Measurements from ENCODE around the gene IFT25.

The IFT25 gene

GRCh38 chr1:53919675-53920066 is 25.8 kb downstream of the IFT25 start:
- Mint-ChIP-seq H3K36me3 (ENCODE audit: low read depth) (peaks cover 26% of the 10 kb centered on the region), H3K9me3 (no peaks in the 10 kb centered on the region), H3K4me3 (no peak overlapping the region), H3K4me1 (ENCODE audit: low read depth) (peaks cover 35% of the 10 kb centered on the region), H3K27ac (peak overlapping the region; percentile 88), H3K27me3 (ENCODE audit: low read depth) (no peaks in the 10 kb centered on the region)

- Mint-ChIP-seq H3K27me3 (ENCODE audit: low read depth) (no peaks in the 10 kb centered on the region), H3K4me1 (ENCODE audit: low read depth) (peaks cover 35% of the 10 kb centered on the region), H3K27ac (no peak overlapping the region), H3K9me3 (no peaks in the 10 kb centered on the region), H3K36me3 (ENCODE audit: low read depth) (peaks cover 23% of the 10 kb centered on the region), H3K4me3 (no peak overlapping the region)
Observed at GRCh38 chr1:53918343-53918742, 27.2 kb downstream of the IFT25 start.

GRCh38 chr1:53913352-53914033 is 32.0 kb downstream of the IFT25 start:
- peaks cover 13% of the 10 kb centered on the region for H3K36me3 Mint-ChIP-seq (ENCODE audit: low read depth)
- H3K4me3 Mint-ChIP-seq = no peak overlapping the region
- H3K27me3 Mint-ChIP-seq (ENCODE audit: low read depth) = no peaks in the 10 kb centered on the region
- H3K27ac Mint-ChIP-seq = peak overlapping the region; percentile 12
- no peaks in the 10 kb centered on the region for H3K9me3 Mint-ChIP-seq
- H3K4me1 Mint-ChIP-seq (ENCODE audit: low read depth) = peaks cover 16% of the 10 kb centered on the region

- Mint-ChIP-seq H3K27me3 (ENCODE audit: low read depth) (no peaks in the 10 kb centered on the region), H3K36me3 (ENCODE audit: low read depth) (peaks cover 8% of the 10 kb centered on the region), H3K9me3 (no peaks in the 10 kb centered on the region), H3K27ac (no peak overlapping the region), H3K4me3 (no peak overlapping the region), H3K4me1 (ENCODE audit: low read depth) (peaks cover 10% of the 10 kb centered on the region)
Observed at GRCh38 chr1:53911442-53911841, 34.1 kb downstream of the IFT25 start.

GRCh38 chr1:53909946-53910345 is 35.6 kb downstream of the IFT25 start:
- Mint-ChIP-seq H3K27ac (no peak overlapping the region), H3K27me3 (ENCODE audit: low read depth) (no peaks in the 10 kb centered on the region), H3K36me3 (ENCODE audit: low read depth) (peaks cover 4% of the 10 kb centered on the region), H3K9me3 (no peaks in the 10 kb centered on the region), H3K4me3 (no peak overlapping the region), H3K4me1 (ENCODE audit: low read depth) (no peaks in the 10 kb centered on the region)

- no peak overlapping the region for H3K27ac Mint-ChIP-seq
- no peak overlapping the region for H3K4me3 Mint-ChIP-seq
- no peaks in the 10 kb centered on the region for H3K9me3 Mint-ChIP-seq
- H3K27me3 Mint-ChIP-seq (ENCODE audit: low read depth) = no peaks in the 10 kb centered on the region
- H3K36me3 Mint-ChIP-seq (ENCODE audit: low read depth) = peaks cover 2% of the 10 kb centered on the region
- peaks cover 4% of the 10 kb centered on the region for H3K4me1 Mint-ChIP-seq (ENCODE audit: low read depth)
Observed at GRCh38 chr1:53906121-53906520, 39.4 kb downstream of the IFT25 start.

GRCh38 chr1:53905509-53905908 is 40.0 kb downstream of the IFT25 start:
- no peak overlapping the region for H3K4me3 Mint-ChIP-seq
- H3K27ac Mint-ChIP-seq = no peak overlapping the region
- H3K36me3 Mint-ChIP-seq (ENCODE audit: low read depth) = peaks cover 2% of the 10 kb centered on the region
- H3K4me1 Mint-ChIP-seq (ENCODE audit: low read depth) = peaks cover 7% of the 10 kb centered on the region
- no peaks in the 10 kb centered on the region for H3K9me3 Mint-ChIP-seq
- H3K27me3 Mint-ChIP-seq (ENCODE audit: low read depth) = no peaks in the 10 kb centered on the region

- Mint-ChIP-seq H3K4me1 (ENCODE audit: low read depth) (peaks cover 7% of the 10 kb centered on the region), H3K4me3 (no peak overlapping the region), H3K9me3 (no peaks in the 10 kb centered on the region), H3K27me3 (ENCODE audit: low read depth) (no peaks in the 10 kb centered on the region), H3K27ac (no peak overlapping the region), H3K36me3 (ENCODE audit: low read depth) (no peaks in the 10 kb centered on the region)
Observed at GRCh38 chr1:53902235-53903138, 43.0 kb downstream of the IFT25 start.

- Mint-ChIP-seq H3K4me3 (no peak overlapping the region), H3K4me1 (ENCODE audit: low read depth) (peaks cover 7% of the 10 kb centered on the region), H3K27me3 (ENCODE audit: low read depth) (no peaks in the 10 kb centered on the region), H3K27ac (no peak overlapping the region), H3K36me3 (ENCODE audit: low read depth) (peaks cover 3% of the 10 kb centered on the region), H3K9me3 (no peaks in the 10 kb centered on the region)
Observed at GRCh38 chr1:53899708-53900107, 45.8 kb downstream of the IFT25 start.

- peaks cover 7% of the 10 kb centered on the region for H3K4me1 Mint-ChIP-seq (ENCODE audit: low read depth)
- H3K27ac Mint-ChIP-seq = no peak overlapping the region
- H3K36me3 Mint-ChIP-seq (ENCODE audit: low read depth) = peaks cover 3% of the 10 kb centered on the region
- H3K27me3 Mint-ChIP-seq (ENCODE audit: low read depth) = no peaks in the 10 kb centered on the region
- H3K4me3 Mint-ChIP-seq = no peak overlapping the region
- no peaks in the 10 kb centered on the region for H3K9me3 Mint-ChIP-seq
Observed at GRCh38 chr1:53899206-53899628, 46.3 kb downstream of the IFT25 start.

GRCh38 chr1:53896635-53897229 is 48.8 kb downstream of the IFT25 start:
- peaks cover 3% of the 10 kb centered on the region for H3K36me3 Mint-ChIP-seq (ENCODE audit: low read depth)
- no peaks in the 10 kb centered on the region for H3K9me3 Mint-ChIP-seq

GRCh38 chr1:53895421-53895820 is 50.1 kb downstream of the IFT25 start:
- no peak overlapping the region for H3K4me3 Mint-ChIP-seq
- peaks cover 3% of the 10 kb centered on the region for H3K36me3 Mint-ChIP-seq (ENCODE audit: low read depth)
- H3K27me3 Mint-ChIP-seq (ENCODE audit: low read depth) = no peaks in the 10 kb centered on the region
- H3K9me3 Mint-ChIP-seq = no peaks in the 10 kb centered on the region
- H3K27ac Mint-ChIP-seq = no peak overlapping the region
- peaks cover 4% of the 10 kb centered on the region for H3K4me1 Mint-ChIP-seq (ENCODE audit: low read depth)

More at GRCh38 chr1:53896635-53897229, 48.8 kb downstream of the IFT25 start:
- Mint-ChIP-seq H3K4me1 (ENCODE audit: low read depth) (peaks cover 7% of the 10 kb centered on the region), H3K27ac (no peak overlapping the region), H3K27me3 (ENCODE audit: low read depth) (no peaks in the 10 kb centered on the region), H3K4me3 (no peak overlapping the region)

- H3K27ac Mint-ChIP-seq = no peak overlapping the region
- H3K4me1 Mint-ChIP-seq (ENCODE audit: low read depth) = peaks cover 11% of the 10 kb centered on the region
- peaks cover 3% of the 10 kb centered on the region for H3K36me3 Mint-ChIP-seq (ENCODE audit: low read depth)
- no peaks in the 10 kb centered on the region for H3K9me3 Mint-ChIP-seq
- no peaks in the 10 kb centered on the region for H3K27me3 Mint-ChIP-seq (ENCODE audit: low read depth)
- H3K4me3 Mint-ChIP-seq = no peak overlapping the region
Observed at GRCh38 chr1:53894644-53895043, 50.9 kb downstream of the IFT25 start.

GRCh38 chr1:53893999-53894636 is 51.4 kb downstream of the IFT25 start, which contains the start of gene DIO1:
DIO1 (plus strand) TSS chr1:53894187; CDS start chr1:53894211, 24 bp downstream.
- Mint-ChIP-seq H3K4me1 (ENCODE audit: low read depth) (peaks cover 14% of the 10 kb centered on the region), H3K27me3 (ENCODE audit: low read depth) (no peaks in the 10 kb centered on the region), H3K27ac (no peak within 1 kb of the TSS), H3K4me3 (no peak within 1 kb of the TSS), H3K9me3 (no peaks in the 10 kb centered on the region), H3K36me3 (ENCODE audit: low read depth) (peaks cover 4% of the 10 kb centered on the region)

All from T-helper 1 cell treated with Interleukin-12 subunit alpha and Interleukin-12 subunit beta and Interleukin-4 antibody, amounts not matched to agents 30 μg/mL and 1 μg/mL, for 36 hours (primary cell).